OCI-LY1 (cell line): ENCODE results near the gene C10orf120.

ENCODE experiments used
- CTCF ChIP-seq: fragments of 200-600 bp; sonication (generic), shearing (Covaris generic); IDR thresholded peaks from 2 replicates; pipeline ENCODE4 v1.5.1; 2017; ENCODE audit warnings: mild to moderate bottlenecking, antibody characterized with exemption, low read length, moderate library complexity, mixed read lengths
- EZH2 ChIP-seq: fragments of 200-600 bp; sonication (generic), shearing (Covaris generic); IDR thresholded peaks from 2 replicates; pipeline ENCODE4 v1.8.0; 2017; ENCODE audit warnings: borderline replicate concordance, mixed run types, mild to moderate bottlenecking, antibody characterized with exemption, low read length, moderate library complexity, mixed read lengths

- no peak for TF ChIP-seq EZH2
- TF ChIP-seq CTCF, result no peak
These were observed 7.3 kb upstream of the C10orf120 start for GRCh38 chr10:122706947-122707346.
